Fibroblast of skin of back (primary cell): ENCODE measurements around the gene YPEL3. TPM values are rescaled to one million over a fixed set of nuclear protein-coding genes. Genes with fewer than 3 reads are reported as not detected.
A peak's percentile ranks its signal among the peaks of the same experiment; 100 is the strongest.
"Not testable (repeated sequence)": the region's sequence is repeated elsewhere in the genome, so short reads cannot be mapped to it uniquely, and the experiment has no call there.

Source experiments
- DNase-seq: peaks from one replicate; pipeline ENCODE4 v3.0.0-alpha.2; 2013
- polyA plus RNA-seq, 2 experiments: library from polyadenylated mRNA; unstranded; fragments of 120-200 nt; gene quantifications; one replicate each; pipeline ENCODE4 v1.2.1, GENCODE V29; 2013; ENCODE audit not compliant: insufficient read length in 2 of 2

YPEL3 gene, protein sequence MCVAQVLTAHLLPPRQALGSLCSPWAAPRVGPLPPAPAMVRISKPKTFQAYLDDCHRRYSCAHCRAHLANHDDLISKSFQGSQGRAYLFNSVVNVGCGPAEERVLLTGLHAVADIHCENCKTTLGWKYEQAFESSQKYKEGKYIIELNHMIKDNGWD
- polyA plus RNA-seq (2013, experiment 1 of 2; ENCODE audit: insufficient read length) = 27.4 TPM
- polyA plus RNA-seq (2013, experiment 2 of 2; ENCODE audit: insufficient read length) = 38.1 TPM

DNA sequence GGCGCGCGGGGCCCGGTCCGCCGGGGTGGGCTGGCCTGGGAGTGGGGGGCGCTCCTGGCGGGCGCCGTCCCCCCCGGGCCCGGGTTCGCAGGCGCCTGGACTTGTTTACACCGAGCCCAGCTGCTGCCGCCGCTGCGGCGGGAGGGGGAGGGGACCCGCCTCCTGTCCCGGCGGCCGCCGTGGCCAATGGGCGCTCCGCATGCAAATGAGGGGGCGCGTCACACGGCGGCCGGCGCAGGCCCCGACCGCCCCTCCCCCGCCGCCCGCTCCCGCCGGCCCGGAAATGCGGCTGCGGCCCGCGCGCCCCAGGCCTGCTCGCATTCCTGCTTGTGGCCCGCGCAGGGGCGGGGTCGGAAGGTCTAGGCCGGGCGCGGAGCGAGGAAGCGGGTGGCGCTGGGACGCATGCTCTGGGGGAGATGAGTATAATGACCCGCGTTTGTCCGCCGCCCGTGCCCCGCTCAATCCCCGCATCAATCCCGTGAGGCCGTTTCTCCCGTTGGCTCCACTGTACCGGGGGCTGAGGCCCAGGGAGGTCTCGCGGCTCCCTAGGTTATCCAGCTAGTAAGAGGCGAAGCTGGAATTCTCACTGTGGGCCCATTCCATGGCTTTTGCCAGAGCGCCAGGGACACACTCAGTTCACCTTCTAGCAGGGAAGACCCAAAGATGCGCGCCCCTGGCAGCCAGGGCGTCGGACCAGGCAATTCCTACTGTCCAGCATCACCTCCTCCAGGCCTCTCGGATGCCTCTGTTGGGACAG, at the start of gene YPEL3:
YPEL3 (minus strand) TSS at position 109 of the 757 bp plus-strand sequence. CDS start 731 bp downstream, outside the sequence.
- peak; percentile 87 for DNase-seq

GRCh38 chr16:30145657-30146056, 49.6 kb upstream of the YPEL3 start:
- DNase-seq = no peak

DNA sequence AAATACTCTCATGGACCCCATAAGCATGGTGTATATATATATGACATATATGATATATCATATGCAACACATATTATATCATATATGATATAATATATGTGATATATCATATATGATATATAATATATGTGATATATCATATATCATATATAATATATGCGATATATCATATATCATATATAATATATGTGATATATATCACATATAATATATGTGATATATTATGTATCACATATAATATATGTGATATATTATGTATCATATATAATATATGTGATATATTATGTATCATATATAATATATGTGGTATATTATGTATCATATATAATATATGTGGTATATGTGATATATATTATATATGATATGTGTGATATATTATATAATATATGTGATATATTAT, 48.9 kb upstream of the YPEL3 start:
- no peak for DNase-seq

DNA sequence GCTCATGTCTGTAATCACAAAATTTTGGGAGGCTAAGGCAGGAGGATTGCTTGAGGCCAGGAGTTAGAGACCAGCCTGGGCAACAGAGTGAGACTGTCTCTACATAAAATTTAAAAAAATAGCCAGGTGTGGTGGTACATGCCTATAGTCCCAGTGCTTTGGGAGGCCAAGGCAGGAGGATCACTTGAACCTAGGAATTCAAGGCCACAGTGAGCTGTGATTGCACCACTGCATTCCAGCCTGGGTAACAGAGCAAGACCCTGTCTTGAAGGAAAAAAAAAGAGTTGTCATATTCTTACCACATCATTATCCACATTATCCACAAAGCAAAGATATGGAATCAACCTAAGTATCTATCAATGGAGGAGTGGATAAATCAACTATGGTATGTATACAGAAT, 48.0 kb upstream of the YPEL3 start:
- no peak for DNase-seq

DNA sequence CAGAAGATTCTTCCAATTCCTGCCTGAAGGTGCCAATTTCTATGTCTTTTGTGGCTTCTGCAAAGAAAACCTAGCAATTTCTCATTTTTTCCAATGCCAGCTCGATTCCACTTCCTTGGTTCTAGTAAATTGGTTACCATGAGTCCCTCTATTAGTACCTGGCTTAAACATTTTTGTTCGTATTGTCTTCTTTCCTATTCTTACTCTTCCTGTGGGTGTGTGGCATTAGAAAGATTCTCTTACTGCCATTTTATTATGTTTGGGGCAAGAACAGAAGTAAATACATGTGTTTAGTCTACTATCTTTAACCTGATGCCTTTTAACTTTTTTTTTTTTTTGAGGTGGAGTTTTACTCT, 47.3 kb upstream of the YPEL3 start:
- DNase-seq = no peak

- no peak for DNase-seq
These were observed 46.8 kb upstream of the YPEL3 start for GRCh38 chr16:30142672-30143346.

GRCh38 chr16:30141750-30142149, 45.7 kb upstream of the YPEL3 start:
- no peak for DNase-seq

DNA sequence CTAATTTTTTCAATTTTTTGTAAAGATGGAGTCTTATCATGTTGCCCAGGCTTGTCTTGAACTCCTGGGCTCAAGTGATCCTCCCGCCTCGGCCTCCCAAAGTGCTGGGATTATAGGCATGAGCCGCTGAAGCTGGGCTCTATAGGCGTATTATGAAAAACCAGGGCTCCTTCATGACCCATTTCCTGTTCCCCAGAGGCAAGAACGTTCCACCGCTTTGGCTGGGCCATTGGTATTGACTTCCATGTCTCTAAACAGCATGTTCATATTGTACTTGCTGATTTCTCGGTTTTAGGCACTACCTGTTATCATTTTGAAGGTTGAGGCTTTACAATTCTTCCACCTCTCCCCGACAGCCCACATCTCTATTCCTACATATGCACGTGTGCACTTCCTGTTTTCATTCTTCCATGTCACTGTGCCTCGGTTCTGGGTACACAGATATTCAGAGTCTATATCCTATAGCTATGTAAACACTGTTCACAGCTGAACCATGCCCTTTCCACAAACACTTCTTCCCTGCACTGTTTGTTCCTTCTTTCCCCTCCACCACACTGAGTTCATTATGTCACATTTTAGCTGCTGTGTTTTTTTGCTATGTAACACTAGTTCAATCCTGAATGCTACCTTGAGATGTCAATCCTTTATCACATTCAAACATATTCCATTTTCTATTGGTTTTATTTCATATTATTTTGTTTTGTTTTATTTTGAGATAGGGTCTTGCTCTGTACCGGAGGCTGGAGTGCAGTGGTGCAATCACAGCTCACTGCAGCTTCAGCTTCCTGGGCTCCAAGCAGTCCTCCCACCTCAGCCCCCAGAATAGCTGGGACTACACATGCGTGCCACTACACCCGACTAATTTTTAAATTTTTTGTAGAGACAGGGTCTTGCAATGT, 43.8 kb upstream of the YPEL3 start:
- DNase-seq = no peak

GRCh38 chr16:30137897-30138296, 41.9 kb upstream of the YPEL3 start:
- DNase-seq = no peak

DNA sequence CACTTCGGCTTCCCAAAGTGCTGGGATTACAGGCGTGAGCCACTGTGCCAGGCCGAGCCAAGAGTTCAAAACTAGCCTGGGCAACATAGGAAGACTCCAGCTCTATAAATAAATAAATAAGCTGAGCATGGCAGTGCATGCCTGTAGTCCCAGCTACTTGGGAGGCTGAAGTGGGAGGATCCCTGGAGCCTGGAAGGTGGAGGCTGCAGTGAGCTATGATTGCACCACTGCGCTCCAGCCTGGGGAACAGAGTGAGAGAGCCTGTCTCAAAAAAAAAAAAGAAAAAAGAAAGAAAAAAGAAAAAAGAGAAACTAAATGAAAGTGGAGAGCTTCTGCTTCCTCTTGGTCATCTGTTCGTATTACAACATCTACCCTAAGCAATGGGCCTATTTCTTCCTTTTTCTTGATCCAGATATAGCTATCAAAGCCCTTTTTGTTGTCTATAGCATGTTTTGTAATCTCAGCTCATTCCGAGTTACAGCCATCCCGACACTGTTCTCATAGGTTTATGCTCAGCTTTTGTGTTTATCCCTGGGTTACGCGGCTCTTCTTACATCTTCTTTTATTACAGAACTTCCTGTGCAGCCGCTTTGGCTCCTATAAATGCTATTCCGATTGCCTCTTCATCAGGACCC, 41.1 kb upstream of the YPEL3 start:
- no peak for DNase-seq

GRCh38 chr16:30132591-30132990, 36.6 kb upstream of the YPEL3 start:
- DNase-seq = no peak

- DNase-seq = no peak
These were observed 36.0 kb upstream of the YPEL3 start for GRCh38 chr16:30131869-30132475.

DNA sequence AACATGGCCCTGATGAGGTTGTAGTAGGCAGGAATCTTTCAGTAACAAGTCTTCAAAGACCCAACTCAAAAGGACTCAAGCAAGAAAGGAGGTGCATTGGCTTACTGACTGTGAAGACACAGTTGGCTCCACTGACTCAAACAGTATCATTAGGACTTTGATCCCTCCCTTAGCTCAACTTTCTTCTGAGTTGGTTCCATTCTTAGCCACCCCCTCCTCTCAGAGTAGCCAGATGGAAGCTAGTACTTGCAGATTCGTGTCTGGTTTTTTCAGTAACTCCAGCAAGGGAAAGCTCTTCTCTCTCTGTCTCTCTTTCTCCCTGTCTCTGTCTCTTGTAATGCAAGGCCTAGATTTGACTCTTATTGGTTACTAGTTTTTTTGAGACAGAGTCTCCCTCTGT, 32.0 kb upstream of the YPEL3 start:
- no peak for DNase-seq

DNA sequence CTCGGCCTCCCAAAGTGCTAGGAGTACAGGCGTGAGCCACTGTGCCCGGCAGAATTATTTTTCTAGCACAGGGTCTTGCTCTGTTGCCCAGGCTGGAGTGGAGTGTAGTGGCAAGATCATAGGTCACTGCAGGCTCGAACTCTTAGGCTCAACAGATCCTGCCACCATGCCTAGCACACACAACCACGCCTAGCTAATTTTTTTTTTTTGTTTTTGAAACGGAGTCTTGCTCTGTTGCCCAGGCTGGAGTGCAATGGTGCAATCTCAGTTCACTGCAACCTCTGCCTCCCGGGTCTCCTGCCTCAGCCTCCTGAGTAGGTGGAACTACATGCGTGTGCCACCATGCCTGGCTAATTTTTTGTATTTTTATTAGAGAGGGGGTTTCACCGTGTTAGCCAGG, 29.7 kb upstream of the YPEL3 start:
- DNase-seq = not testable (repeated sequence)

GRCh38 chr16:30124985-30125379, 29.0 kb upstream of the YPEL3 start:
- no peak for DNase-seq

DNA sequence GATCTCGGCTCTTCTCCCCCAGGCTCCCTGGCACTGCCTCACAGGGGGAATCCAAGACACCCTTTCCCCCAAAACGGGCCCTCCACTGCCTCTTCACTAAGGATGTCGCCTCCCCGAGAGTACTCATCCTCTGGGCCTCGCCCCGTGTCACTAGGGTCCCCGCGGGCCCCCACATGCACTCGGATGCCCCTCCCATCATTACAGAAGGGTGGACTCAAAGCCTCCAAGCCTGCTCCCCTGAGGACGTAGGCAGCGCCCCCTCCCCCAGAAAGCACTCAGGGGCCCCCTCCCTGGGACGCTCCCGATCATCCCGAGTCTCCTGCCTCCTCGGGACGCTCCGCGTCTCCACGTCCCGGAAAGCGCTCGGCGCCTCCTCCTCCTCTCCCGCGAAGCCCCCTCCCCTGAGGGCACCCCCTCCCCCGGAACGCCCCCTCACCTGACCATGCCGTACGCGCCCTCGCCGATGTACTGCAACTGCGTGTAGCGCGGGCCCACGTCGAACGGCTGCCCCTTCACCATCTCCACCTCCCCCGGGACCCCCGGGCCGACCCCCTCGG, 26.7 kb upstream of the YPEL3 start:
- DNase-seq = no peak

GRCh38 chr16:30121741-30122571, 25.9 kb upstream of the YPEL3 start:
- DNase-seq = no peak

GRCh38 chr16:30120340-30121105, 24.5 kb upstream of the YPEL3 start:
- DNase-seq = no peak

DNA sequence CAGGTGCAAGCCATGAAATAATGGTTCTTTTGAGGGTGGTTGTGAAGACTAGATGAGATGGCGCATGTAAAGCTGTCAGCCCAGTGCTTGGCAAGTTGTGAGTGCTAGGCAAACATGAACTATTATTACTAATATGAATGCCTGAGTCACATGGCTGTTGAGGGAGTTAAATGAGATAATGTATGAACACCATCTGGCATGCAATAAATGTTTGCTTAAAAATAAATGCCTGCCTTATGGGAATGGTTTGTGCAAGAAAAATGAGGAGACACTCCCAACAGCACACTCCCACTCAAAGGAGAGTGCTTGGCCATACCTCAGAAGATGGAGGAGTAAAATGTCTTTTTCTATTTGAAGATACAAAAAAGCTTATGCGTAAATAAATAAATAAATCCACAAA, 23.4 kb upstream of the YPEL3 start:
- DNase-seq = no peak

GRCh38 chr16:30117768-30118167, 21.8 kb upstream of the YPEL3 start:
- DNase-seq = no peak
